SK-N-MC (cell line): ENCODE data around the gene RTN4.

Experiments used
- DNase-seq: peaks from one replicate; pipeline ENCODE4 v3.0.0-alpha.2; 2011; ENCODE audit warnings: low read depth, low spot score
- H3K27ac ChIP-seq: fragments of 200-600 bp; sonication (generic); 2 replicates; pipeline ENCODE4 v1.5.1; 2016; ENCODE audit warnings: mixed run types
- H3K36me3 ChIP-seq: fragments of 200-600 bp; sonication (generic); 2 replicates; pipeline ENCODE4 v1.6.1; 2017; ENCODE audit warnings: antibody characterized with exemption, low read length, mixed read lengths; ENCODE audit not compliant: insufficient read depth
- H3K4me3 ChIP-seq: fragments of 200-600 bp; sonication (generic); 2 replicates; pipeline ENCODE4 v1.5.1; 2016
- H3K9ac ChIP-seq: fragments of 200-600 bp; sonication (generic); 2 replicates; pipeline ENCODE4 v1.8.0; 2017; ENCODE audit warnings: mixed run types, mixed read lengths; ENCODE audit not compliant: insufficient read length
- H3K9me3 ChIP-seq: fragments of 200-600 bp; sonication (generic); 2 replicates; pipeline ENCODE4 v1.6.1; 2017; ENCODE audit warnings: low read depth, mild to moderate bottlenecking, antibody characterized with exemption, low read length, moderate library complexity, mixed read lengths
- EZH2 ChIP-seq: fragments of 200-600 bp; sonication (generic); IDR thresholded peaks from one replicate; pipeline ENCODE4 v1.6.1; 2017; ENCODE audit warnings: antibody characterized with exemption
- FOXP2 ChIP-seq: optimal IDR thresholded peaks from 2 replicates; pipeline ENCODE3; 2011; ENCODE audit warnings: mild to moderate bottlenecking, moderate library complexity; ENCODE audit not compliant: insufficient read depth; ENCODE audit errors: extremely low read length, control extremely low read depth
- POLR2AphosphoS5 ChIP-seq: IDR thresholded peaks from 2 replicates; pipeline ENCODE4 v1.6.1; 2012; ENCODE audit warnings: mild to moderate bottlenecking, low read depth, low read length, borderline replicate concordance

RTN4 gene

DNA sequence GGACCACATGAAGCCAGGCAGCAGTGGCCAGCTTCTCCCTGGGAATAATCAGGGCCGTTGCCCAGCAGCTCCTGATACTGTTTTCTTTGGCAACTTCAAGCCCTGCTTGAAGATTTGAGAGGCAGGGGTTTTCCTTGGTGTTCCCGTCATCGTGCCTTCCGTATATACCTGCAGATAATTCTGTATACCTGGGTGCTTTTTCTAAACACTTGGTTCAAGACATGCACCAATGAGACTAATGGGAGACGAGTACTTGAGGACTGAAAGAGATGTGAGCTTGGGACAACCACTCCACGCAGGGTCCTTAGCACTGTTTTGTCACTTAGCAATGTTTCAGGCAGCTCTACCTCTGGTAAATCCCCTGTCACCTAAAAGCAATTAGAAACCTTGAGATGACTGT is 118.8 kb downstream of the RTN4 start:
- Histone ChIP-seq H3K27ac (no peak overlapping the region), H3K36me3 (no peaks in the 10 kb centered on the region), H3K9ac (no peak overlapping the region), H3K4me3 (no peak overlapping the region), H3K9me3 (no peaks in the 10 kb centered on the region)
- DNase-seq = no peak
- TF ChIP-seq POLR2AphosphoS5 = no peak

GRCh38 chr2:54928719-54929118 is 121.5 kb downstream of the RTN4 start:
- Histone ChIP-seq H3K4me3 (no peak overlapping the region), H3K9ac (no peak overlapping the region), H3K27ac (no peak overlapping the region), H3K9me3 (no peaks in the 10 kb centered on the region), H3K36me3 (no peaks in the 10 kb centered on the region)
- TF ChIP-seq FOXP2 (no peak), POLR2AphosphoS5 (no peak), EZH2 (no peak)
- DNase-seq = no peak

DNA sequence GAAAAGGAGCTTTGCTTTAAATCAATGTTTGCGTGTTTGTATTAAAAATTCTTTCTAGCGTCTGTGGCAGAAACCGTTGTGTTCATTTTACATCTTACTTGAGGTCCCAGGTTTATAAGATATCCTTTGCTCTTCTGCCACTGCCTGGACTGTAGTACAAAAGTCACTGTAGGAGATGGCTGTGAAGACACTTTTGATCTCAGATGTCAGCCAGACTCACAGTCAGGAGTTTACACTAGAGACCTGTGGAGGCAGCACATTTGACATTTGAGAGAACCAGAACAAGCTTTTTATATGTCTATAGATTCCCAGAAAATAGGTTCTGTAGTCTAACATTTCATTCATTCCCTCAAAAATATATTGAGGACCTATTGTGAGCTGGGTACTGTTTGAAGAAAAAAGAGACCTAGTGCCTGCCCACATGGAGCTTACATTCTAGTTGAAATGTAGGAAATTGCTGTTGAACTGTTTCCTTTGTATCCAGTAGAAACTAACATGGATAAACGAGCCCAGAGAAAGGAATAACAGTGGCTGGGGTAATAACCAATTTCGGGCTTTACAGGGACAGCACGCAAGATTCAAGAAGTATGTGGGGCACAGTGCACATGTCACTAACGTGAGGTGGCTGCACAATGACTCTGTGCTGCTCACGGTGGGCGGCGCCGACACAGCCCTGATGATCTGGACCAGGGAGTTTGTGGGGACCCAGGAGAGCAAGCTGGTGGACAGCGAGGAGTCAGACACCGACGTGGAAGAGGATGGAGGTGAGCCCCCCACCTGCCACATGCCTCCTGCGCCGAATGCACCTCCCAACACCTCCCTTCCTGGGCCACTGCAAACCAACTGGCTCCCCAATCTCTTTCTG is 122.3 kb downstream of the RTN4 start:
- Histone ChIP-seq H3K9ac (no peak overlapping the region), H3K27ac (no peak overlapping the region), H3K4me3 (no peak overlapping the region), H3K9me3 (no peaks in the 10 kb centered on the region), H3K36me3 (no peaks in the 10 kb centered on the region)
- DNase-seq = no peak
- TF ChIP-seq EZH2 (no peak), POLR2AphosphoS5 (no peak), FOXP2 (no peak)

DNA sequence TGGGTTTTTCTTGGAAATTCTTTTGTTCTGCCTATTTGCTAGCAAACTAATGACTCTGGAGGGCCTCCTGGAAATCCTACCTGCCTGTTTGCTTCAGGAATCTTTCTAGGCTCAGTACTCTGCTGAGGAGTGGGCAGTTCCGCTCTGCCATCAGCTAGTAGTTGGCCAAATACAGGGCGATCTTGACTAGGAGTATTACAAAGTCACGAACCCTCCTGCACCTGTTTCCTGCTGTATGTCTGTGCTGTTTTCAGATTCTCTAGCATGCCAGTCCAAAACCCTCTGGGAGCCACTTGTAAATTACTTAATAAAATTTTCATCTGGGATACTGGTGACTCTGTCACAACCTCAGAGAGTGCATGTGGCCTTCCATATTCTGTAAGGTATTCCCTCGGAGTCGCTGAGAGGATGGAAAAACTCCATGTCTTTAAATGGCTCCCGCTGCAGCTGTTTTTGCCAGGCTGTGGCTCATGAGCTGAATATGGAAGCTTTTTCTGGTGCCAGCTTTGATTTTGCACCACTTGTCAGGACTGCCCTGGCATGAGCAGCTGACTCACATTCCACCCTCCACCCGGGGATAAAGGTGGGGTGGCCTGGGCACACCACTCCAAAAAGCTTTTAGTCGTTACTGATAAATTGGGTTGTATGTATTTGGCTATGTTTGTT is 123.0 kb downstream of the RTN4 start:
- Histone ChIP-seq H3K27ac (no peak overlapping the region), H3K4me3 (no peak overlapping the region), H3K9me3 (no peaks in the 10 kb centered on the region), H3K9ac (no peak overlapping the region), H3K36me3 (no peaks in the 10 kb centered on the region)
- TF ChIP-seq EZH2 = no peak
- no peak for DNase-seq

DNA sequence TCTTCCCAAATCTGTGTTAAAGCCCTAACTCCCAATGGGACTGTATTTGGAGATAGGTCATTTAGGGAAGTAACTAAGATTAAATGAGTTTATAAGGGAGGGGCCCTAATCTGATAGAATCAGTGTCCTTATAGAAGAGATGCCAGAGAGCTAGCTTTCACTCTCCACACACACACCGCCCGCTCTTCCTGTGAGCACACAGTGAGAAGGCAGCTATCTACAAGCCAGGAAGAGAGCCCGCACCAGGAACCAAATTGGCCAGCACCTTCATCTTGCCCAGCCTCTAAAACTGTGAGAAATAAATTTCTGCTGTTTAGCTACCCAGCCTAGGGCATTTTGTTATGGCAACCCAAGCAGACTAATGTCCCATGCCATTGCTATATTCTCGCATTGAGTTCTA is 125.2 kb downstream of the RTN4 start:
- Histone ChIP-seq H3K9ac (no peak overlapping the region), H3K36me3 (no peaks in the 10 kb centered on the region), H3K4me3 (no peak overlapping the region), H3K9me3 (peaks cover 4% of the 10 kb centered on the region; the same call in 1 of the 2 replicates), H3K27ac (no peak overlapping the region)
- DNase-seq = no peak
- TF ChIP-seq FOXP2 = no peak
- no peak for TF ChIP-seq POLR2AphosphoS5
- no peak for TF ChIP-seq EZH2

GRCh38 chr2:54924121-54924520 is 126.1 kb downstream of the RTN4 start:
- H3K9me3 ChIP-seq = peaks cover 4% of the 10 kb centered on the region; the same call in 1 of the 2 replicates
- H3K4me3 ChIP-seq = no peak overlapping the region
- H3K36me3 ChIP-seq = no peaks in the 10 kb centered on the region
- no peak overlapping the region for H3K9ac ChIP-seq
- no peak overlapping the region for H3K27ac ChIP-seq
- DNase-seq = no peak
- TF ChIP-seq EZH2 = no peak
- TF ChIP-seq POLR2AphosphoS5 = no peak
- no peak for TF ChIP-seq FOXP2
